NCI-H1105 treated with DMSO at 0.1 percent for 48 hours (cell line): ENCODE measurements around the gene DAPK3.
"Not testable (repeated sequence)": the region's sequence is repeated elsewhere in the genome, so short reads cannot be mapped to it uniquely, and the experiment has no call there.

Experiments
- DNase-seq: peaks from one replicate; lab custom pipeline; 2025; lab: John Stamatoyannopoulos, UW

The DAPK3 gene

GRCh38 chr19:4005436-4005835 lies 34.5 kb upstream of the DAPK3 start:
- not testable (repeated sequence) for DNase-seq

- not testable (repeated sequence) for DNase-seq
These were observed 29.9 kb upstream of the DAPK3 start for GRCh38 chr19:4000798-4001197.

- not testable (repeated sequence) for DNase-seq
These were observed 27.9 kb upstream of the DAPK3 start for GRCh38 chr19:3998667-3999412.

- DNase-seq = no peak
These were observed 24.7 kb upstream of the DAPK3 start for GRCh38 chr19:3995607-3996006.

- DNase-seq = no peak
These were observed 19.9 kb upstream of the DAPK3 start for GRCh38 chr19:3990815-3991117.

GRCh38 chr19:3987619-3988371 lies 16.9 kb upstream of the DAPK3 start:
- peak; percentile 88 for DNase-seq

GRCh38 chr19:3986260-3987041 lies 15.6 kb upstream of the DAPK3 start:
- peak; percentile 83 for DNase-seq

- no peak for DNase-seq
These were observed 14.9 kb upstream of the DAPK3 start for GRCh38 chr19:3985643-3986259.

GRCh38 chr19:3984908-3985642 lies 14.2 kb upstream of the DAPK3 start, which contains the start of gene EEF2:
EEF2 (minus strand) TSS chr19:3985463; CDS start chr19:3985380, 83 bp downstream.
- peak; percentile 87 for DNase-seq

GRCh38 chr19:3984584-3984907 lies 13.6 kb upstream of the DAPK3 start:
- no peak for DNase-seq

GRCh38 chr19:3983936-3984583 lies 13.2 kb upstream of the DAPK3 start:
- DNase-seq = no peak

- no peak for DNase-seq
These were observed 12.6 kb upstream of the DAPK3 start for GRCh38 chr19:3983542-3983914.

- no peak for DNase-seq
These were observed 12.0 kb upstream of the DAPK3 start for GRCh38 chr19:3982701-3983541.

GRCh38 chr19:3981736-3982681 lies 11.1 kb upstream of the DAPK3 start:
- DNase-seq = no peak

- no peak for DNase-seq
These were observed 10.5 kb upstream of the DAPK3 start for GRCh38 chr19:3981373-3981735.

GRCh38 chr19:3980353-3981251 lies 9.7 kb upstream of the DAPK3 start:
- DNase-seq = no peak

GRCh38 chr19:3979674-3980352 lies 8.9 kb upstream of the DAPK3 start:
- no peak for DNase-seq

- DNase-seq = no peak
These were observed 8.4 kb upstream of the DAPK3 start for GRCh38 chr19:3979289-3979673.
